ENCODE data around the gene ADRA2C.

The ADRA2C gene

DNA sequence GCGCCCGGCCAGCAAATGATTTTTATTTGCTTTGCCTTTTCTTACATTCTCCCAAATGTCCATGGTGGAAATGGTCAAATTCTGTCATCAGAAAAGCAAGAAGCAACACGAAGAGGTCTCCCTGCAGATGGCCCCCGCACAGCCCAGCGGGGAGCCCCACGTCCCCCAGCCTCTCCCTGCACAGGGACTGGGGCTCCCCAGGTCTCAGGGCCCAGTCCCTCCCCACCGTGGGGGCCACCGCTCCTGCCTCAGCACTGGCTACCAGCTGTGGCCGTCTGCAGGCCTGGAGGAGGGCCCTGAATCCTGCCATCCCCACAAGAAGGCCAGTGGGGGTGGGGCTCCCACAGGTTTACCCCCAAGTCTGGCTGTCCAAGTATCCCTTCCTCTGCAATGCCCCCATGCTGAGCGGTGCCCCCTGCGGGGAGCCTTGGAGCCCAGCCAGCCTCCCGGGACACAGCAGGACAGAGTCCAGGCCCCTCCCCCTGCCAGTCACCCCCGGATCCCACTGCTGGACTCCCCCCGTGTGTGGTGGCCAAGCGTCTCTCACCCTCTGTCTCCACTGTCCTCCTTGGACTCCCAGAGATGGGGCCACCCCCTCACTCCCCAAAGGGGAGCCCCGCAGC is 38.2 kb upstream of the ADRA2C start:
- no peaks in the 10 kb centered on the region for H3F3A ChIP-seq (ENCODE audit: insufficient read depth, low read length)
- H3K27me3 ChIP-seq (ENCODE audit: insufficient read depth, low read length) = no peaks in the 10 kb centered on the region
- H4K20me1 ChIP-seq (ENCODE audit: insufficient read depth, low read length) = no peaks in the 10 kb centered on the region
- no peak overlapping the region for H3K4me3 ChIP-seq (ENCODE audit: low read depth, low read length, poor library complexity, severe bottlenecking)
- no peaks in the 10 kb centered on the region for H3K9me3 ChIP-seq (ENCODE audit: low read length)
- H3K4me2 ChIP-seq (ENCODE audit: low read length) = no peak overlapping the region
- H2AFZ ChIP-seq (ENCODE audit: low read length) = no peak overlapping the region
- no peak for TF ChIP-seq EZH2 (IDR thresholded peaks at IDR 0.05; ENCODE audit: borderline replicate concordance, low read length)
- H3K4me1 ChIP-seq (ENCODE audit: insufficient read depth, low read length, severe bottlenecking) = no peaks in the 10 kb centered on the region
- no peaks in the 10 kb centered on the region for H3K36me3 ChIP-seq (ENCODE audit: insufficient read depth, low read length)
- no peak overlapping the region for H3K27ac ChIP-seq (ENCODE audit: low read depth, low read length, poor library complexity, severe bottlenecking)
- no peaks in the 10 kb centered on the region for H3K79me2 ChIP-seq (ENCODE audit: insufficient read depth, low read length)
- H3K9ac ChIP-seq (ENCODE audit: low read length) = no peak overlapping the region
- no peaks in the 10 kb centered on the region for H3K9me2 ChIP-seq (ENCODE audit: low read depth, low read length)

GRCh38 chr4:3729188-3729881 is 36.9 kb upstream of the ADRA2C start:
- Histone ChIP-seq H3K79me2 (ENCODE audit: insufficient read depth, low read length) (no peaks in the 10 kb centered on the region), H3K27ac (ENCODE audit: low read depth, low read length, poor library complexity, severe bottlenecking) (no peak overlapping the region), H3K36me3 (ENCODE audit: insufficient read depth, low read length) (no peaks in the 10 kb centered on the region), H3K9me3 (ENCODE audit: low read length) (no peaks in the 10 kb centered on the region), H3K27me3 (ENCODE audit: insufficient read depth, low read length) (no peaks in the 10 kb centered on the region), H4K20me1 (ENCODE audit: insufficient read depth, low read length) (no peaks in the 10 kb centered on the region), H3K4me1 (ENCODE audit: insufficient read depth, low read length, severe bottlenecking) (no peaks in the 10 kb centered on the region), H3K9me2 (ENCODE audit: low read depth, low read length) (no peaks in the 10 kb centered on the region), H2AFZ (ENCODE audit: low read length) (no peak overlapping the region), H3K4me2 (ENCODE audit: low read length) (no peak overlapping the region), H3F3A (ENCODE audit: insufficient read depth, low read length) (no peaks in the 10 kb centered on the region), H3K4me3 (ENCODE audit: low read depth, low read length, poor library complexity, severe bottlenecking) (no peak overlapping the region), H3K9ac (ENCODE audit: low read length) (no peak overlapping the region)
- TF ChIP-seq CTCF (IDR thresholded peaks at IDR 0.05; ENCODE audit: low read length) (no peak), EZH2 (IDR thresholded peaks at IDR 0.05; ENCODE audit: borderline replicate concordance, low read length) (no peak)

GRCh38 chr4:3729882-3730226 is 36.3 kb upstream of the ADRA2C start:
- no peak overlapping the region for H3K9ac ChIP-seq (ENCODE audit: low read length)
- H3K4me2 ChIP-seq (ENCODE audit: low read length) = no peak overlapping the region
- no peak overlapping the region for H3K27ac ChIP-seq (ENCODE audit: low read depth, low read length, poor library complexity, severe bottlenecking)
- no peaks in the 10 kb centered on the region for H3K79me2 ChIP-seq (ENCODE audit: insufficient read depth, low read length)
- H3K4me1 ChIP-seq (ENCODE audit: insufficient read depth, low read length, severe bottlenecking) = no peaks in the 10 kb centered on the region
- no peaks in the 10 kb centered on the region for H3K27me3 ChIP-seq (ENCODE audit: insufficient read depth, low read length)
- H3F3A ChIP-seq (ENCODE audit: insufficient read depth, low read length) = no peaks in the 10 kb centered on the region
- TF ChIP-seq CTCF (IDR thresholded peaks at IDR 0.05; ENCODE audit: low read length) (no peak), EZH2 (IDR thresholded peaks at IDR 0.05; ENCODE audit: borderline replicate concordance, low read length) (no peak)
- H3K4me3 ChIP-seq (ENCODE audit: low read depth, low read length, poor library complexity, severe bottlenecking) = no peak overlapping the region
- H2AFZ ChIP-seq (ENCODE audit: low read length) = no peak overlapping the region
- no peaks in the 10 kb centered on the region for H3K36me3 ChIP-seq (ENCODE audit: insufficient read depth, low read length)
- H4K20me1 ChIP-seq (ENCODE audit: insufficient read depth, low read length) = no peaks in the 10 kb centered on the region
- no peaks in the 10 kb centered on the region for H3K9me3 ChIP-seq (ENCODE audit: low read length)
- H3K9me2 ChIP-seq (ENCODE audit: low read depth, low read length) = no peaks in the 10 kb centered on the region

All from OCI-LY1 (cell line).